A549 treated with DMSO at 1 μM for 4 hours (cell line): Measurements from ENCODE around the gene WDR74. TPM values are rescaled to one million over a fixed set of nuclear protein-coding genes. Genes with fewer than 3 reads are reported as not detected.

ENCODE experiments used
- total RNA-seq: library from RNA; stranded (reverse); fragments of 200-300 nt; extraction: Qiagen RNA extraction; gene quantifications from 5 replicates; pipeline ENCODE4 v1.2.3, GENCODE V29; 2022; ENCODE audit warnings: low read depth

WDR74 gene
- total RNA-seq: 80.1 to 88.6 TPM (median 84.8 TPM) in 5 replicates

GRCh38 chr11:62839050-62839945 is at the start of gene WDR74:
TSS of gene WDR74 (minus strand) at chr11:62839590. CDS start at chr11:62839570, 20 bp downstream.

GRCh38 chr11:62880803-62881578 is 41.6 kb upstream of the WDR74 start, which contains the start of gene SLC3A2:
TSS of gene SLC3A2 (plus strand) at chr11:62880896. CDS start at chr11:62881024, 128 bp downstream.

GRCh38 chr11:62832336-62833234 is 6.8 kb downstream of the WDR74 start, which contains the start of gene TEX54:
TSS of gene TEX54 (minus strand) at chr11:62832841.

GRCh38 chr11:62831520-62832335 is 7.7 kb downstream of the WDR74 start, which contains the start of gene STX5:
TSS of gene STX5 (minus strand) at chr11:62832051. CDS start at chr11:62831243, 808 bp downstream.

GRCh38 chr11:62805076-62805892 is 34.1 kb downstream of the WDR74 start, which contains the start of gene NXF1:
TSS of gene NXF1 (minus strand) at chr11:62805440. CDS start at chr11:62805356, 84 bp downstream.

GRCh38 chr11:62791501-62792201 is 47.7 kb downstream of the WDR74 start, which contains the start of gene TMEM223:
TSS of gene TMEM223 (minus strand) at chr11:62792006. CDS start at chr11:62791994, 12 bp downstream.

GRCh38 chr11:62787005-62787759 is 52.2 kb downstream of the WDR74 start, which contains the start of gene TMEM179B:
TSS of gene TMEM179B (plus strand) at chr11:62787402. CDS start at chr11:62787432, 30 bp downstream.

Other genes with a start within 250 kb of the WDR74 start
- 11.7 to 16.4 TPM (median 14.8 TPM) in 5 replicates for gene TUT1, start 248.1 kb downstream of the WDR74 start, total RNA-seq
- gene MTA2, start 237.7 kb downstream of the WDR74 start, total RNA-seq: 87.0 to 95.9 TPM (median 89.9 TPM) in 5 replicates
- gene EML3, start 226.8 kb downstream of the WDR74 start, total RNA-seq: 17.4 to 24.3 TPM (median 23.3 TPM) in 5 replicates
- gene ROM1, start 226.3 kb downstream of the WDR74 start, total RNA-seq: 4.0 to 5.3 TPM (median 4.4 TPM) in 5 replicates
- 46.5 to 57.3 TPM (median 51.6 TPM) in 5 replicates for gene B3GAT3, start 217.6 kb downstream of the WDR74 start, total RNA-seq
- gene GANAB, start 193.0 kb downstream of the WDR74 start, total RNA-seq: 260 to 286 TPM (median 272 TPM) in 5 replicates
- 18.1 to 23.5 TPM (median 21.1 TPM) in 5 replicates for gene INTS5, start 186.3 kb downstream of the WDR74 start, total RNA-seq
- 134 to 147 TPM (median 144 TPM) in 5 replicates for gene C11orf98, start 174.4 kb downstream of the WDR74 start, total RNA-seq
- gene CSKMT, start 174.3 kb downstream of the WDR74 start, total RNA-seq: 12.2 to 16.7 TPM (median 15.5 TPM) in 5 replicates
- gene UQCC3, start 167.9 kb downstream of the WDR74 start, total RNA-seq: 25.7 to 36.5 TPM (median 31.8 TPM) in 5 replicates
- gene LBHD1, start 167.3 kb downstream of the WDR74 start, total RNA-seq: 4.4 to 6.6 TPM (median 5.4 TPM) in 5 replicates
- gene UBXN1, start 160.5 kb downstream of the WDR74 start, total RNA-seq: 103 to 124 TPM (median 116 TPM) in 5 replicates
- 0.03 to 0.15 TPM (median 0.12 TPM) in 3 of 5 replicates, not detected in the others for gene LRRN4CL, start 150.1 kb downstream of the WDR74 start, total RNA-seq
- 59.2 to 86.7 TPM (median 72.8 TPM) in 5 replicates for gene BSCL2, start 132.2 kb downstream of the WDR74 start, total RNA-seq
- not detected in 5 replicates for gene GNG3, start 131.9 kb downstream of the WDR74 start, total RNA-seq
- 38.4 to 45.9 TPM (median 43.9 TPM) in 5 replicates for gene HNRNPUL2, start 112.1 kb downstream of the WDR74 start, total RNA-seq
- 25.6 to 36.9 TPM (median 35.6 TPM) in 5 replicates for gene TTC9C, start 111.1 kb downstream of the WDR74 start, total RNA-seq
- 2.1 to 2.5 TPM (median 2.1 TPM) in 5 replicates for gene ZBTB3, start 85.4 kb downstream of the WDR74 start, total RNA-seq
- 167 to 186 TPM (median 179 TPM) in 5 replicates for gene POLR2G, start 78.0 kb downstream of the WDR74 start, total RNA-seq
- gene TAF6L, start 68.2 kb downstream of the WDR74 start, total RNA-seq: 14.1 to 17.7 TPM (median 15.2 TPM) in 5 replicates
- gene TMEM179B, start 52.2 kb downstream of the WDR74 start, total RNA-seq: 66.9 to 93.0 TPM (median 81.2 TPM) in 5 replicates
- 19.0 to 29.4 TPM (median 27.1 TPM) in 5 replicates for gene TMEM223, start 47.6 kb downstream of the WDR74 start, total RNA-seq
- 44.6 to 59.3 TPM (median 53.9 TPM) in 5 replicates for gene NXF1, start 34.1 kb downstream of the WDR74 start, total RNA-seq
- 20.5 to 28.2 TPM (median 26.0 TPM) in 5 replicates for gene STX5, start 7.5 kb downstream of the WDR74 start, total RNA-seq
- not detected in 5 replicates for gene TEX54, start 6.7 kb downstream of the WDR74 start, total RNA-seq
- gene SLC3A2, start 41.3 kb upstream of the WDR74 start, total RNA-seq: 929 to 1,086 TPM (median 982 TPM) in 5 replicates
- gene CHRM1, start 81.8 kb upstream of the WDR74 start, total RNA-seq: 0.03 to 0.11 TPM (median 0.04 TPM) in 3 of 5 replicates, not detected in the others
- gene SLC22A6, start 145.4 kb upstream of the WDR74 start, total RNA-seq: not detected in 5 replicates
- gene SLC22A8, start 176.3 kb upstream of the WDR74 start, total RNA-seq: not detected in 5 replicates